GM12892 (cell line): Measurements from ENCODE around the gene CEP135.

Experiments
- DNase-seq: peaks from one replicate; pipeline ENCODE4 v3.0.0; 2011; ENCODE audit not compliant: insufficient read length
- FAIRE-seq: peaks from 2 replicates; lab custom pipeline; 2011; peaks lifted over from hg19 to GRCh38; lab: Jason Lieb, UNC
- POLR2A ChIP-seq: IDR thresholded peaks from 2 replicates; pipeline ENCODE4 v1.6.1; 2011; ENCODE audit warnings: low read depth, low read length, control low read depth
- POLR2AphosphoS5 ChIP-seq: IDR thresholded peaks from 2 replicates; pipeline ENCODE4 v1.6.1; 2011; ENCODE audit warnings: low read depth, low read length, control low read depth
- TAF1 ChIP-seq: IDR thresholded peaks from 2 replicates; pipeline ENCODE4 v1.6.1; 2011; ENCODE audit warnings: low read depth, mild to moderate bottlenecking, control low read depth, low read length, borderline replicate concordance

Gene CEP135

GRCh38 chr4:55977811-55978210, 29.1 kb downstream of the CEP135 start:
- no peak for DNase-seq
- TF ChIP-seq POLR2AphosphoS5 (no peak), POLR2A (no peak), TAF1 (no peak)
- no peak for FAIRE-seq

GRCh38 chr4:55979562-55979961, 30.8 kb downstream of the CEP135 start:
- FAIRE-seq (peak; percentile 36), DNase-seq (no peak)
- TF ChIP-seq POLR2AphosphoS5 (no peak), TAF1 (no peak), POLR2A (0 out of 2 replicates have a peak, but pooled peaks have one; percentile 14)

- peak; percentile 9 for FAIRE-seq
These were observed 32.0 kb downstream of the CEP135 start for GRCh38 chr4:55980725-55981124.

DNA sequence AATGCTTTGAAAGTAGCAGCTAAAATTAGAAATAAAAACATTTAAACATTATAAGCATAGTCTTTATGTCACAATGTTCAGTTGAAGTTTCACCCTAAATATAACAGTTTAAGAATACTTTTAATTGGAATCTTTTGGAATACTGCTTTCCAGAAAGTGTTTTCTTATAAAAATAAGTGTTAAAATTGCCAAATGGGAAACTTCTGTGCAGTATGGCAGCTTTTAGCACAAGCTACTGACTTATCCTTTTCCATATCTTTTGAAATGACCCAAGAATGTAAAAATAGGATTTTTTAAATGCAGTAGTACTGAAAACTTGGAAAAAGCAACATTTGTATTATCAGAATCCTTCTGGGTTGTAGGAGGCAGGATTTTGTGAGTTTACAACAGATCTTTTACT, 34.2 kb downstream of the CEP135 start:
- TF ChIP-seq POLR2AphosphoS5 (no peak), POLR2A (no peak), TAF1 (no peak)
- no peak for FAIRE-seq

More at GRCh38 chr4:55980725-55981124, 32.0 kb downstream of the CEP135 start:
- TF ChIP-seq POLR2AphosphoS5 (no peak), TAF1 (no peak), POLR2A (0 out of 2 replicates have a peak, but pooled peaks have one; percentile 30)
- no peak for DNase-seq

GRCh38 chr4:55989766-55990165, 41.0 kb downstream of the CEP135 start:
- no peak for DNase-seq
- TF ChIP-seq POLR2AphosphoS5 (no peak), TAF1 (no peak), POLR2A (no peak)
- peak; percentile 48 for FAIRE-seq

More for the DNA sequence above, 34.2 kb downstream of the CEP135 start:
- DNase-seq: no peak

DNA sequence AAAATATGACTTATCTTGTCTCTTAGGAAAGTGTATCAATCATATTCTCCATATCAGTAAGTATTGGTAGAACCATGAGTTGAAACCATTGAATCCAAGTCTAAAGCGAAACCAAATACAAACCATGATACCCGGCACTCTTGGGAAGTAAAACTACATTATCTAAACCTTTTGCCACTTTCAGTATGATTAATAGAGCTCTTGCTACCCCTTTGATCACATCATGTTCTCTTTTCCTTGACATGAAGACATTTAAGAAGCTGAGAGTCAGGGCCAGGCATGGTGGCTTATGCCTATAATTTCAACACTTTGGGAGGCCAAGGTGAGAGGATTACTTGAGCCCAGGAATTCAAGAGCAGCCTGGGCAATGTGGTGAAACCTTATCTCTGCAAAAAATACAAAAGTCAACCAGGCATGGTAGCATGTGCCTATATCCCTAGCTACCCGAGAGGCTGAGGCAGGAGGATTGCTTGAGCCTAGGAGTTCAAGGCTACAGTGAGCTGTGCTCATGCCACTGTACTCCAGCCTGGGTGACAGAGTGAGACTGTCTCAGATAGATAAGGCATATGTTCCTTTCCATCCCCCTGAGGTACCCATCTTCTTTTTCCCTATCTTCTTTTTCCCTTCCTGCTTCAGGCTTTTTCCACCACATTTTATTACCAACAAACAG, 45.4 kb downstream of the CEP135 start:
- DNase-seq (no peak), FAIRE-seq (peak; percentile 88)
- no peak for TF ChIP-seq POLR2AphosphoS5

GRCh38 chr4:55996646-55997045, 47.9 kb downstream of the CEP135 start:
- FAIRE-seq (no peak), DNase-seq (no peak)
- no peak for TF ChIP-seq TAF1
- TF ChIP-seq POLR2A: no peak
- no peak for TF ChIP-seq POLR2AphosphoS5

GRCh38 chr4:56003606-56004005, 54.9 kb downstream of the CEP135 start:
- FAIRE-seq: no peak
- no peak for TF ChIP-seq TAF1
- TF ChIP-seq POLR2AphosphoS5: no peak
- no peak for TF ChIP-seq POLR2A
- no peak for DNase-seq

DNA sequence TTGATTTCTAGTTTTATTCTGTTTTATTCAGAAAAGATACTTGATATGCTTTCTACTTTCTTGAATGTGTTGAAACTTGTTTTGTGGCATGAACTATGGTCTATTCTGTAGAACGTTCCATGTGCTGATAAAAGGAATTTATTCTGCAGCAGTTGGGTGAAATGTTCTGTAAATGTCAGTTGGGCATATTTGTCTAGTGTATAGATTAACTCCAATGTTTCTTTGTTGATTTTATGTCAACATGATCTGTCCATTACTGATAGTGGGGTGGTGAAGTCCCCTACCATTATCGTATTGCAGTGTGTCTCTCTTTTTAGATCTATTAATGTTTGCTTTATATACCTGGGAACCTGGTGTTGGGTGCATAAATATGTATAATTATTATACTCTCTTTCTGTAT, 55.5 kb downstream of the CEP135 start:
- FAIRE-seq (no peak), DNase-seq (no peak)
- TF ChIP-seq POLR2AphosphoS5 (no peak), POLR2A (no peak), TAF1 (no peak)

- DNase-seq (no peak), FAIRE-seq (no peak)
- no peak for TF ChIP-seq POLR2AphosphoS5
- no peak for TF ChIP-seq POLR2A
- no peak for TF ChIP-seq TAF1
These were observed 58.4 kb downstream of the CEP135 start for GRCh38 chr4:56007154-56007553.

GRCh38 chr4:56008206-56008605, 59.5 kb downstream of the CEP135 start:
- no peak for DNase-seq
- FAIRE-seq: no peak
- TF ChIP-seq POLR2A: no peak
- TF ChIP-seq TAF1: no peak
- TF ChIP-seq POLR2AphosphoS5: no peak

GRCh38 chr4:56026596-56026995, 77.9 kb downstream of the CEP135 start:
- DNase-seq (no peak), FAIRE-seq (peak; percentile 9)
- TF ChIP-seq POLR2A (no peak), POLR2AphosphoS5 (no peak), TAF1 (no peak)

DNA sequence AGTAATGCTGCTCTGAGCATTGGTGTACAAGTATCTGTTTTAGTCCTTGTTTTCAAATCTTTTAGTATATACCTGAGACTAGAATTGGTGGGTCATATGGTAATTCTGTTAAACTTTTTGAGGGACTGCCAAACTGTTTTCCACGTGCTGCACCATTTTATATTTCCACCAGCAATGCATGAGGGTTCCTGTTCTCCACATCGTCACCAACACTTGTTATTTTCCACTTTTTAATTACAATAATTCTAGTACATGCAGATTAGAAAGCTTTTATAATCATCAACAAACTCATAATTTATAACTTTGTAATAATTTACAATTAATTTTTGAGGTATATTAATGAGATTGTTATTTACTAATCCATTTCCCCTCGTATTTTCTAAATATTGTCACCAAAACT, 79.4 kb downstream of the CEP135 start:
- DNase-seq: no peak
- FAIRE-seq: no peak
- TF ChIP-seq TAF1 (no peak), POLR2A (no peak)
